Fibroblast of lung (primary cell): ENCODE data around the gene PPARGC1A. TPM values are rescaled to one million over a fixed set of nuclear protein-coding genes. Genes with fewer than 3 reads are reported as not detected.

Source experiments
- DNase-seq, 2 donors: peaks; one replicate each; pipeline versions ENCODE4 v3.0.0 to v3.0.0-alpha.2; 2010; ENCODE audit warnings: low read depth in 2 of 2
- H2AFZ ChIP-seq: 2 replicates; pipeline ENCODE4 v1.5.1; 2012; ENCODE audit warnings: low read length, control low read depth, inconsistent platforms
- H3K27ac ChIP-seq: 2 replicates; pipeline ENCODE4 v1.5.1; 2011; ENCODE audit warnings: low read length, control low read depth; ENCODE audit not compliant: insufficient read depth
- H3K27me3 ChIP-seq: 2 replicates; pipeline ENCODE4 v1.5.1; 2011; ENCODE audit warnings: mild to moderate bottlenecking, low read length; ENCODE audit not compliant: control insufficient read depth, insufficient read depth
- H3K36me3 ChIP-seq: 2 replicates; pipeline ENCODE4 v1.5.1; 2011; ENCODE audit warnings: low read length; ENCODE audit not compliant: control insufficient read depth, insufficient read depth
- H3K4me1 ChIP-seq: 2 replicates; pipeline ENCODE4 v1.5.1; 2011; ENCODE audit warnings: low read length; ENCODE audit not compliant: control insufficient read depth, insufficient read depth; ENCODE audit errors: extremely low read depth
- H3K4me2 ChIP-seq: 2 replicates; pipeline ENCODE4 v1.5.1; 2011; ENCODE audit warnings: low read length, control low read depth; ENCODE audit not compliant: insufficient read depth; ENCODE audit errors: extremely low read depth
- H3K4me3 ChIP-seq, 4 experiments: fragments of 200-600 bp in 1 of 4; sonication (generic) in 1 of 4; replicated peaks in 1 of 4; 2 replicates each; pipeline ENCODE4 v1.5.1; 2011 to 2016; ENCODE audit warnings: low read length in 4 of 4, low read depth in 3 of 4, mild to moderate bottlenecking in 3 of 4, control low read depth in 2 of 4, inconsistent platforms in 1 of 4, mixed read lengths in 1 of 4; ENCODE audit not compliant: insufficient read depth in 1 of 4; ENCODE audit errors: control extremely low read depth in 1 of 4
- H3K79me2 ChIP-seq: 2 replicates; pipeline ENCODE4 v1.5.1; 2012; ENCODE audit warnings: mild to moderate bottlenecking, low read length, inconsistent platforms; ENCODE audit not compliant: control insufficient read depth, insufficient read depth
- H3K9ac ChIP-seq: 2 replicates; pipeline ENCODE4 v1.5.1; 2011; ENCODE audit warnings: mild to moderate bottlenecking, low read length, control low read depth; ENCODE audit not compliant: insufficient read depth
- H3K9me3 ChIP-seq: 2 replicates; pipeline ENCODE4 v1.5.1; 2012; ENCODE audit warnings: low read depth, low read length; ENCODE audit not compliant: control insufficient read depth, insufficient read depth
- H4K20me1 ChIP-seq: 2 replicates; pipeline ENCODE4 v1.5.1; 2011; ENCODE audit warnings: low read length; ENCODE audit not compliant: control insufficient read depth, insufficient read depth; ENCODE audit errors: extremely low read depth
- EZH2 ChIP-seq: IDR thresholded peaks from 2 replicates; pipeline ENCODE4 v1.5.1; 2012; ENCODE audit warnings: low read length, control low read depth, mild to moderate bottlenecking; ENCODE audit errors: missing control alignments
- polyA plus RNA-seq, 2 donors: library from polyadenylated mRNA; depleted of rRNA in 1 of 2; stranded (reverse) in 1 of 2; unstranded in 1 of 2; fragments of >200 nt; gene quantifications; 2 replicates each; pipeline ENCODE4 v1.2.1, GENCODE V29; 2011 to 2012; ENCODE audit warnings: missing spikeins in 1 of 2
- total RNA-seq: library from RNA; depleted of rRNA; stranded (reverse); fragments of >200 nt; gene quantifications from 2 replicates; pipeline ENCODE4 v1.2.1, GENCODE V29; 2014
- TF ChIP-seq, protein P1 (sequence below), 2 donors: IDR thresholded peaks in 1 of 2; conservative IDR thresholded peaks in 1 of 2; 1 replicate in 1 of 2; 2 replicates in 1 of 2; pipeline ENCODE4 v1.5.1; 2011 to 2012; ENCODE audit warnings: low read length in 2 of 2, control low read depth in 1 of 2, inconsistent platforms in 1 of 2, low read depth in 1 of 2, mild to moderate bottlenecking in 1 of 2

The PPARGC1A gene
- total and polyA plus RNA-seq, 2 donors (not counting 1 experiment from before 2014, with no cell fraction given): 1.3 to 6.9 TPM

- no peak for TF ChIP-seq EZH2
- TF ChIP-seq, protein P1, sequence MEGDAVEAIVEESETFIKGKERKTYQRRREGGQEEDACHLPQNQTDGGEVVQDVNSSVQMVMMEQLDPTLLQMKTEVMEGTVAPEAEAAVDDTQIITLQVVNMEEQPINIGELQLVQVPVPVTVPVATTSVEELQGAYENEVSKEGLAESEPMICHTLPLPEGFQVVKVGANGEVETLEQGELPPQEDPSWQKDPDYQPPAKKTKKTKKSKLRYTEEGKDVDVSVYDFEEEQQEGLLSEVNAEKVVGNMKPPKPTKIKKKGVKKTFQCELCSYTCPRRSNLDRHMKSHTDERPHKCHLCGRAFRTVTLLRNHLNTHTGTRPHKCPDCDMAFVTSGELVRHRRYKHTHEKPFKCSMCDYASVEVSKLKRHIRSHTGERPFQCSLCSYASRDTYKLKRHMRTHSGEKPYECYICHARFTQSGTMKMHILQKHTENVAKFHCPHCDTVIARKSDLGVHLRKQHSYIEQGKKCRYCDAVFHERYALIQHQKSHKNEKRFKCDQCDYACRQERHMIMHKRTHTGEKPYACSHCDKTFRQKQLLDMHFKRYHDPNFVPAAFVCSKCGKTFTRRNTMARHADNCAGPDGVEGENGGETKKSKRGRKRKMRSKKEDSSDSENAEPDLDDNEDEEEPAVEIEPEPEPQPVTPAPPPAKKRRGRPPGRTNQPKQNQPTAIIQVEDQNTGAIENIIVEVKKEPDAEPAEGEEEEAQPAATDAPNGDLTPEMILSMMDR (conservative IDR thresholded peaks at IDR 0.05 in 1 of 2, IDR thresholded peaks at IDR 0.05 in 1 of 2; ENCODE audit: low read depth in 1 of 2, low read length in 2 of 2): no peak
- H2AFZ ChIP-seq: no peak overlapping the region
- no peak overlapping the region for H3K4me2 ChIP-seq
- H3K4me3 ChIP-seq: no peak overlapping the region
- no peak overlapping the region for H3K27ac ChIP-seq
- H4K20me1 ChIP-seq: no peaks in the 10 kb centered on the region
- no peaks in the 10 kb centered on the region for H3K36me3 ChIP-seq
- H3K9me3 ChIP-seq: no peaks in the 10 kb centered on the region
- H3K4me1 ChIP-seq: no peaks in the 10 kb centered on the region
- DNase-seq: no peak
- H3K9ac ChIP-seq: no peak overlapping the region
- H3K27me3 ChIP-seq: no peaks in the 10 kb centered on the region
- H3K79me2 ChIP-seq: no peaks in the 10 kb centered on the region
Observed at GRCh38 chr4:23763559-23763958, 126.3 kb downstream of the PPARGC1A start.

DNA sequence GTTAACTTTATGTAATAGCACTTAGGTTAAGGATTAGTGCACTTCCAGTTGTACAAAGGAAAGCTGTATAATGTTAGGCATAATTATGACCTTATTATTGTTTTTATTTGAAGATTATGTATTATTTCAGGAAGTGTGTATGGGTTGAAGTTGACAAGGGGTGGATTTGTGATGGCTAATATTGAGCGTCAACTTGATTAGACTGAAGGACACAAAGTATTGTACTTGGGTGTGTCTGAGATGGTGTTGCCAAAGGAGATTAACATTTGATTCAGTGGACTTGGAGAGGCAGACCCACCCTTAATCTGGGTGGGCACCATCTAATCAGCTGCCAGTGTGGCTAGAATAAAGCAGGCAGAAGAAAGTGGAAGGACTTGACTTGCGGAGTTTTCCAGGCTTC is 127.3 kb downstream of the PPARGC1A start:
- no peak for DNase-seq
- H3K4me1 ChIP-seq: no peaks in the 10 kb centered on the region
- H3K27me3 ChIP-seq: no peaks in the 10 kb centered on the region
- no peaks in the 10 kb centered on the region for H3K36me3 ChIP-seq
- H3K9me3 ChIP-seq: no peaks in the 10 kb centered on the region
- no peak overlapping the region for H3K27ac ChIP-seq
- H3K79me2 ChIP-seq: no peaks in the 10 kb centered on the region
- H3K4me3 ChIP-seq: no peak overlapping the region
- H3K9ac ChIP-seq: no peak overlapping the region
- H2AFZ ChIP-seq: no peak overlapping the region
- H3K4me2 ChIP-seq: no peak overlapping the region
- no peaks in the 10 kb centered on the region for H4K20me1 ChIP-seq
- TF ChIP-seq EZH2: no peak
- TF ChIP-seq, protein P1 (conservative IDR thresholded peaks at IDR 0.05 in 1 of 2, IDR thresholded peaks at IDR 0.05 in 1 of 2; ENCODE audit: low read depth in 1 of 2, low read length in 2 of 2): no peak

GRCh38 chr4:23759066-23759465 is 130.8 kb downstream of the PPARGC1A start:
- no peak overlapping the region for H2AFZ ChIP-seq
- no peaks in the 10 kb centered on the region for H3K4me1 ChIP-seq
- no peak overlapping the region for H3K4me3 ChIP-seq
- H3K27me3 ChIP-seq: no peaks in the 10 kb centered on the region
- no peak for DNase-seq
- no peak overlapping the region for H3K9ac ChIP-seq
- H3K36me3 ChIP-seq: no peaks in the 10 kb centered on the region
- TF ChIP-seq EZH2: no peak
- TF ChIP-seq, protein P1 (conservative IDR thresholded peaks at IDR 0.05 in 1 of 2, IDR thresholded peaks at IDR 0.05 in 1 of 2; ENCODE audit: low read depth in 1 of 2, low read length in 2 of 2): no peak
- H3K79me2 ChIP-seq: no peaks in the 10 kb centered on the region
- H3K4me2 ChIP-seq: no peak overlapping the region
- H3K27ac ChIP-seq: no peak overlapping the region
- H4K20me1 ChIP-seq: no peaks in the 10 kb centered on the region
- H3K9me3 ChIP-seq: no peaks in the 10 kb centered on the region
